ENCODE results near the gene HOXA9.

HOXA9 gene

DNA sequence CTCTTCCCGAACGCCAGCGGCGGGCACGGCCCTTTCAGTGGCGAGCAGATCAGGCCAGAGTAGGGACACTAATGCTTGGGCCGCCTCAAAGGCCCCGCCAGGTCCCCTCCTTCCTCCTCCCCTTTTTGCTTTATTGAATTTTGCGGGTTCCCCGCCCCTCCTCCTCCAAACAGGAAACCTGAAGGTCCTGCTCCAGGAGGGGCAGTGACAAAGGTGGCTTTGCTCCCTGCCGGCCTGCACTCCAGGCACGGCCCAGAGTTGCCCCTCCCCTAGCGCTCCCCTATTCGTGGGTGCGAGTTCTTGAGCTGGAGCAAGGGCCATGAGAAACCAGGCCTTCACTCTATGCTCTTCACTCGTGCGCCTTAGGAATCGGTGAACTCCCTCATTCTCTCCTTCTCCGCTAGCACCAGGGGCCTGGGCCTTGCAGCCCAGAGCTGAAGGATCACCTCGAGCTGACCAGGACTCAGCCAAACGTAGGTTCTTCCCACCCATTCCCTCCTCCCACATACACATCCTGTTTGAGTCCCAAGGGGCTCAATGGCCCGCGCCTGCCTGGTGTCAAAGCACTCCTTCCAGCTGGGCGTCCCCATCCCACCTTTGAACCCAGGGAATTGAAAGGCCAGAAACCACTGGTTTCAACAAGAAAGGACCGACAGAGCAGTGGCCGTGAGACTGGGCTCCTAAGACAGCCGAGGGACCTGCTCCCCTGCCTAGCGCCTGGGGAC is 17.1 kb downstream of the HOXA9 start (continued):
- TF ChIP-seq, protein P1, sequence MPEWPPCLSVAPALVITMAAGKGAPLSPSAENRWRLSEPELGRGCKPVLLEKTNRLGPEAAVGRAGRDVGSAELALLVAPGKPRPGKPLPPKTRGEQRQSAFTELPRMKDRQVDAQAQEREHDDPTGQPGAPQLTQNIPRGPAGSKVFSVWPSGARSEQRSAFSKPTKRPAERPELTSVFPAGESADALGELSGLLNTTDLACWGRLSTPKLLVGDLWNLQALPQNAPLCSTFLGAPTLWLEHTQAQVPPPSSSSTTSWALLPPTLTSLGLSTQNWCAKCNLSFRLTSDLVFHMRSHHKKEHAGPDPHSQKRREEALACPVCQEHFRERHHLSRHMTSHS (tag by site-specific recombination; IDR thresholded peaks at IDR 0.05) = no peak
- TF ChIP-seq ZNF37A (tag by site-specific recombination; IDR thresholded peaks at IDR 0.05) (no peak), ZNF2 (tag by site-specific recombination; IDR thresholded peaks at IDR 0.05) (no peak), ZNF140 (tag by site-specific recombination; IDR thresholded peaks at IDR 0.05) (no peak), ZNF791 (tag by site-specific recombination; IDR thresholded peaks at IDR 0.05) (no peak), ZNF830 (tag by site-specific recombination; IDR thresholded peaks at IDR 0.05; ENCODE audit: low read depth) (no peak), TRIM28 (IDR thresholded peaks at IDR 0.05; ENCODE audit: borderline replicate concordance, low read length) (no peak), KLF10 (tag by site-specific recombination; IDR thresholded peaks at IDR 0.05) (no peak), ZNF146 (tag by site-specific recombination; IDR thresholded peaks at IDR 0.05) (no peak), ZNF335 (tag by site-specific recombination; conservative IDR thresholded peaks at IDR 0.05) (peak; percentile 89), ZNF660 (tag by site-specific recombination; IDR thresholded peaks at IDR 0.05) (no peak), ZNF600 (tag by site-specific recombination; IDR thresholded peaks at IDR 0.05) (no peak), ZNF561 (tag by site-specific recombination; IDR thresholded peaks at IDR 0.05; ENCODE audit: borderline replicate concordance) (no peak), ZNF585B (tag by site-specific recombination; IDR thresholded peaks at IDR 0.05) (no peak), ZNF677 (tag by site-specific recombination; IDR thresholded peaks at IDR 0.05) (no peak), ZSCAN30 (tag by site-specific recombination; IDR thresholded peaks at IDR 0.05) (0 out of 2 replicates have a peak, but pooled peaks have one; percentile 13), SALL2 (tag by site-specific recombination; IDR thresholded peaks at IDR 0.05; ENCODE audit: borderline replicate concordance) (no peak), ZNF664 (tag by site-specific recombination; IDR thresholded peaks at IDR 0.05) (no peak), ZNF324 (tag by site-specific recombination; IDR thresholded peaks at IDR 0.05) (no peak), ZNF175 (tag by site-specific recombination; IDR thresholded peaks at IDR 0.05) (no peak), ZNF341 (tag by site-specific recombination; IDR thresholded peaks at IDR 0.05; ENCODE audit: low read depth) (peak; percentile 80), ZNF354C (tag by site-specific recombination; IDR thresholded peaks at IDR 0.05; ENCODE audit: borderline replicate concordance, low read depth) (no peak), ZNF10 (tag by site-specific recombination; IDR thresholded peaks at IDR 0.05) (no peak), ZNF530 (tag by site-specific recombination; IDR thresholded peaks at IDR 0.05; ENCODE audit: low read depth) (no peak), BCL11B (tag by site-specific recombination; IDR thresholded peaks at IDR 0.05; ENCODE audit: low read depth) (no peak), ZNF292 (tag by site-specific recombination; IDR thresholded peaks at IDR 0.05; ENCODE audit: borderline replicate concordance, low read depth) (no peak), ZNF266 (tag by site-specific recombination; IDR thresholded peaks at IDR 0.05; ENCODE audit: low read depth) (no peak), SETDB1 (IDR thresholded peaks at IDR 0.05; ENCODE audit: insufficient read length, low read length) (no peak), ZEB2 (tag by site-specific recombination; IDR thresholded peaks at IDR 0.05) (no peak), ZIC2 (tag by site-specific recombination; IDR thresholded peaks at IDR 0.05) (peak; percentile 32), REPIN1 (tag by site-specific recombination; IDR thresholded peaks at IDR 0.05; ENCODE audit: low read depth) (no peak)
- TF ChIP-seq, protein P2, sequence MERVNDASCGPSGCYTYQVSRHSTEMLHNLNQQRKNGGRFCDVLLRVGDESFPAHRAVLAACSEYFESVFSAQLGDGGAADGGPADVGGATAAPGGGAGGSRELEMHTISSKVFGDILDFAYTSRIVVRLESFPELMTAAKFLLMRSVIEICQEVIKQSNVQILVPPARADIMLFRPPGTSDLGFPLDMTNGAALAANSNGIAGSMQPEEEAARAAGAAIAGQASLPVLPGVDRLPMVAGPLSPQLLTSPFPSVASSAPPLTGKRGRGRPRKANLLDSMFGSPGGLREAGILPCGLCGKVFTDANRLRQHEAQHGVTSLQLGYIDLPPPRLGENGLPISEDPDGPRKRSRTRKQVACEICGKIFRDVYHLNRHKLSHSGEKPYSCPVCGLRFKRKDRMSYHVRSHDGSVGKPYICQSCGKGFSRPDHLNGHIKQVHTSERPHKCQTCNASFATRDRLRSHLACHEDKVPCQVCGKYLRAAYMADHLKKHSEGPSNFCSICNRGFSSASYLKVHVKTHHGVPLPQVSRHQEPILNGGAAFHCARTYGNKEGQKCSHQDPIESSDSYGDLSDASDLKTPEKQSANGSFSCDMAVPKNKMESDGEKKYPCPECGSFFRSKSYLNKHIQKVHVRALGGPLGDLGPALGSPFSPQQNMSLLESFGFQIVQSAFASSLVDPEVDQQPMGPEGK (tag by site-specific recombination; IDR thresholded peaks at IDR 0.05) = peak; percentile 82
- TF ChIP-seq, protein P3, sequence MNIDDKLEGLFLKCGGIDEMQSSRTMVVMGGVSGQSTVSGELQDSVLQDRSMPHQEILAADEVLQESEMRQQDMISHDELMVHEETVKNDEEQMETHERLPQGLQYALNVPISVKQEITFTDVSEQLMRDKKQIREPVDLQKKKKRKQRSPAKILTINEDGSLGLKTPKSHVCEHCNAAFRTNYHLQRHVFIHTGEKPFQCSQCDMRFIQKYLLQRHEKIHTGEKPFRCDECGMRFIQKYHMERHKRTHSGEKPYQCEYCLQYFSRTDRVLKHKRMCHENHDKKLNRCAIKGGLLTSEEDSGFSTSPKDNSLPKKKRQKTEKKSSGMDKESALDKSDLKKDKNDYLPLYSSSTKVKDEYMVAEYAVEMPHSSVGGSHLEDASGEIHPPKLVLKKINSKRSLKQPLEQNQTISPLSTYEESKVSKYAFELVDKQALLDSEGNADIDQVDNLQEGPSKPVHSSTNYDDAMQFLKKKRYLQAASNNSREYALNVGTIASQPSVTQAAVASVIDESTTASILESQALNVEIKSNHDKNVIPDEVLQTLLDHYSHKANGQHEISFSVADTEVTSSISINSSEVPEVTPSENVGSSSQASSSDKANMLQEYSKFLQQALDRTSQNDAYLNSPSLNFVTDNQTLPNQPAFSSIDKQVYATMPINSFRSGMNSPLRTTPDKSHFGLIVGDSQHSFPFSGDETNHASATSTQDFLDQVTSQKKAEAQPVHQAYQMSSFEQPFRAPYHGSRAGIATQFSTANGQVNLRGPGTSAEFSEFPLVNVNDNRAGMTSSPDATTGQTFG (tag by site-specific recombination; IDR thresholded peaks at IDR 0.05; ENCODE audit: borderline replicate concordance) = no peak
- TF ChIP-seq, protein P4, sequence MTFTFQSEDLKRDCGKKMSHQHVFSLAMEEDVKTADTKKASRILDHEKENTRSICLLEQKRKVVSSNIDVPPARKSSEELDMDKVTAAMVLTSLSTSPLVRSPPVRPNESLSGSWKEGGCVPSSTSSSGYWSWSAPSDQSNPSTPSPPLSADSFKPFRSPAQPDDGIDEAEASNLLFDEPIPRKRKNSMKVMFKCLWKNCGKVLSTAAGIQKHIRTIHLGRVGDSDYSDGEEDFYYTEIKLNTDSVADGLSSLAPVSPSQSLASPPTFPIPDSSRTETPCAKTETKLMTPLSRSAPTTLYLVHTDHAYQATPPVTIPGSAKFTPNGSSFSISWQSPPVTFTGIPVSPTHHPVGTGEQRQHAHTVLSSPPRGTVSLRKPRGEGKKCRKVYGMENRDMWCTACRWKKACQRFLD (tag by site-specific recombination; IDR thresholded peaks at IDR 0.05) = no peak
- TF ChIP-seq, protein P5, sequence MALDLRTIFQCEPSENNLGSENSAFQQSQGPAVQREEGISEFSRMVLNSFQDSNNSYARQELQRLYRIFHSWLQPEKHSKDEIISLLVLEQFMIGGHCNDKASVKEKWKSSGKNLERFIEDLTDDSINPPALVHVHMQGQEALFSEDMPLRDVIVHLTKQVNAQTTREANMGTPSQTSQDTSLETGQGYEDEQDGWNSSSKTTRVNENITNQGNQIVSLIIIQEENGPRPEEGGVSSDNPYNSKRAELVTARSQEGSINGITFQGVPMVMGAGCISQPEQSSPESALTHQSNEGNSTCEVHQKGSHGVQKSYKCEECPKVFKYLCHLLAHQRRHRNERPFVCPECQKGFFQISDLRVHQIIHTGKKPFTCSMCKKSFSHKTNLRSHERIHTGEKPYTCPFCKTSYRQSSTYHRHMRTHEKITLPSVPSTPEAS (tag by site-specific recombination; IDR thresholded peaks at IDR 0.05) = no peak
